AG10803 (cell line): ENCODE measurements around the gene CHRNB4.
A peak's percentile ranks its signal among the peaks of the same experiment; 100 is the strongest.

Experiments used
- DNase-seq: peaks from one replicate; pipeline ENCODE4 v3.0.0; 2010; ENCODE audit warnings: low read depth
- H3K4me3 ChIP-seq: 2 replicates; pipeline ENCODE4 v1.5.1; 2011; ENCODE audit warnings: mild to moderate bottlenecking, low read length, control low read depth
- TF ChIP-seq, protein P1 (sequence below): conservative IDR thresholded peaks from 2 replicates; pipeline ENCODE4 v1.5.1; 2011; ENCODE audit warnings: mild to moderate bottlenecking, low read length, control low read depth, inconsistent platforms

CHRNB4 gene

GRCh38 chr15:78619022-78619950 lies 21.7 kb downstream of the CHRNB4 start:
- DNase-seq: no peak
- no peak overlapping the region for H3K4me3 ChIP-seq
- TF ChIP-seq, protein P1, sequence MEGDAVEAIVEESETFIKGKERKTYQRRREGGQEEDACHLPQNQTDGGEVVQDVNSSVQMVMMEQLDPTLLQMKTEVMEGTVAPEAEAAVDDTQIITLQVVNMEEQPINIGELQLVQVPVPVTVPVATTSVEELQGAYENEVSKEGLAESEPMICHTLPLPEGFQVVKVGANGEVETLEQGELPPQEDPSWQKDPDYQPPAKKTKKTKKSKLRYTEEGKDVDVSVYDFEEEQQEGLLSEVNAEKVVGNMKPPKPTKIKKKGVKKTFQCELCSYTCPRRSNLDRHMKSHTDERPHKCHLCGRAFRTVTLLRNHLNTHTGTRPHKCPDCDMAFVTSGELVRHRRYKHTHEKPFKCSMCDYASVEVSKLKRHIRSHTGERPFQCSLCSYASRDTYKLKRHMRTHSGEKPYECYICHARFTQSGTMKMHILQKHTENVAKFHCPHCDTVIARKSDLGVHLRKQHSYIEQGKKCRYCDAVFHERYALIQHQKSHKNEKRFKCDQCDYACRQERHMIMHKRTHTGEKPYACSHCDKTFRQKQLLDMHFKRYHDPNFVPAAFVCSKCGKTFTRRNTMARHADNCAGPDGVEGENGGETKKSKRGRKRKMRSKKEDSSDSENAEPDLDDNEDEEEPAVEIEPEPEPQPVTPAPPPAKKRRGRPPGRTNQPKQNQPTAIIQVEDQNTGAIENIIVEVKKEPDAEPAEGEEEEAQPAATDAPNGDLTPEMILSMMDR: no peak

DNA sequence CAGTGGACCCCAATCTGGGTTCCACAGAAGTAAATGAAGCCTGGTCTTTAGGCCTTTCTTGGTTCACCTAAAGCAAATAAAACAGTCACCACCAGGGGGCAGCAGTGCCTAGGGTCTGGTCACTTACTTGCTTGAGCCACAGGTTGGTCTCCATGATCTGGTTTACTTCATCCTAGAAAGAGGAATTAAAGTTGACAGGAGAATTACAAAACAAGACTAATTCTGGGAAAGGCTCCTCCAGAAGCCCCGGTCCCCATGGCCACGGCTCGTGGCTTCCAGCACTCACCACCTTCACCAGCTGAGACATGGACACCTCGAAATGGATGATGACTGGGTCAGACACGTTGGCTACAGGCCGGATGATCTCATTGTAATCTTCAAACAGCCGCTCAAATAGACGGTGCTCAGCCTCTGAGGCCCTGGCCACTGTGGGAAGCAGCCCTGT lies 22.5 kb downstream of the CHRNB4 start:
- H3K4me3 ChIP-seq: no peak overlapping the region
- peak; percentile 94 for DNase-seq
- TF ChIP-seq, protein P1: peak; percentile 89

DNA sequence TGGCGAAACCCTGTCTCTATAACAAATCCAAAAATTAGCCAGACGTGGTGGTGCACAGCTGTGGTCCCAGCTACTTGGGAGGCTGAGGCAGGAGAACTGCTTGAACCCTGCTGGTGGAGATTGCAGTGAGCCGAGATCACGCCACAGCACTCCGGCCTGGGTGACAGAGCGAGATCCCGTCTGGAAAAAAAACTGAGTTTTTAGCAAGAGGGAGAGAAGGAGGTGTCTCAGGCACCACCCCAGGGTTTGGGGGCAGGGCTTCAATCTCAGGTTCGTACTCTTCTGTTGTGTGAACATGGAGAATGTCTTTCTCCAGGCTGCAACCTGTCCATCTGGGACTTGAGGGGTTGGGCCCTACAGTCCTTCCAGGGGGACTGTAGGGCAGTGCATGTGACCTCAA lies 22.9 kb downstream of the CHRNB4 start:
- TF ChIP-seq, protein P1: no peak
- no peak overlapping the region for H3K4me3 ChIP-seq
- DNase-seq: no peak

DNA sequence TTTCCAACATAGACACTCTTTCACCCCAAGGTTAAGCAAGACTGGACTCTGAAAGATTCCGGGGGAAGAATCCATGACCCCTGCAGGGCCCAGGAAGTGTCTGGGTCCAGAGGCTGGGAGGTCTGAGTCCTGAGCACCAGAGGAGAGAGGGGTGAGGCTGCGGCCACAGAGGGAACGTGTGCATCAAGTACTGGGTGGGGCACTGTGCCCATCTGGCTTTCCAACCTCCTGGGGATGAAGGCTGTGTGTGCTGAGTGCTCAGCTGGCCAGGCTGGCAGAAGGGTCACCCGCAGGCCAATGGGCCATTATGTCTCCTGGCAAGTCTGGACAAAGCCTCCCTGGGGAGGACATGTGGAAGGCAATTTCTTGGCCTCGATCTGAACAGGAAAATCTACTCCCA lies 23.5 kb downstream of the CHRNB4 start:
- no peak overlapping the region for H3K4me3 ChIP-seq
- TF ChIP-seq, protein P1: no peak
- DNase-seq: peak; percentile 13

DNA sequence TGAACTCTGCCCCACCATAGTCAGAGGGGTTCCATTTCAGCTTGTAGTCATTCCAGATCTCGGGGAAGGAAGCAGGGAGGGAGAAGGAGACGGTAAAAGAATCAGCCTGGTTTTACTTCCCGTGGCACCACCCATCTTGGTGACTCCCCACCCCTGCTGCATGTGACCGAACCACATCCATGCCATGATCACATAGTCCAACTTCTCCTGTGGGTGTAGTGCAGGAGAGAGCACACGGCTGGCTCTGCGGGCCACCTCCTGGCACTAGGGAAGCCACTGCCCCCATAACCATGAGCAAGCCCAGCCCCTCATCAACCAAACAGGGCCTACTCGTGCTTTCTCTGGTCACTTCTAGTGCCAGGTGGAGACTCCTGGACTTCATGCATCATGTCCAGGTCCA lies 23.9 kb downstream of the CHRNB4 start:
- DNase-seq: no peak
- H3K4me3 ChIP-seq: no peak overlapping the region
- TF ChIP-seq, protein P1: no peak

- no peak for DNase-seq
These were observed 24.5 kb downstream of the CHRNB4 start for GRCh38 chr15:78616506-78616905.

More at GRCh38 chr15:78616506-78616905, 24.5 kb downstream of the CHRNB4 start:
- TF ChIP-seq, protein P1: no peak
- H3K4me3 ChIP-seq: no peak overlapping the region
